Raji (cell line): ENCODE results near the gene QSER1.

ENCODE experiments used
- POLR2A ChIP-seq: IDR thresholded peaks from 2 replicates; pipeline ENCODE4 v1.6.1; 2011; ENCODE audit warnings: low read depth, low read length, control low read depth; ENCODE audit not compliant: insufficient read depth

QSER1 gene

GRCh38 chr11:32888805-32889204, 3.8 kb upstream of the QSER1 start:
- no peak for TF ChIP-seq POLR2A

DNA sequence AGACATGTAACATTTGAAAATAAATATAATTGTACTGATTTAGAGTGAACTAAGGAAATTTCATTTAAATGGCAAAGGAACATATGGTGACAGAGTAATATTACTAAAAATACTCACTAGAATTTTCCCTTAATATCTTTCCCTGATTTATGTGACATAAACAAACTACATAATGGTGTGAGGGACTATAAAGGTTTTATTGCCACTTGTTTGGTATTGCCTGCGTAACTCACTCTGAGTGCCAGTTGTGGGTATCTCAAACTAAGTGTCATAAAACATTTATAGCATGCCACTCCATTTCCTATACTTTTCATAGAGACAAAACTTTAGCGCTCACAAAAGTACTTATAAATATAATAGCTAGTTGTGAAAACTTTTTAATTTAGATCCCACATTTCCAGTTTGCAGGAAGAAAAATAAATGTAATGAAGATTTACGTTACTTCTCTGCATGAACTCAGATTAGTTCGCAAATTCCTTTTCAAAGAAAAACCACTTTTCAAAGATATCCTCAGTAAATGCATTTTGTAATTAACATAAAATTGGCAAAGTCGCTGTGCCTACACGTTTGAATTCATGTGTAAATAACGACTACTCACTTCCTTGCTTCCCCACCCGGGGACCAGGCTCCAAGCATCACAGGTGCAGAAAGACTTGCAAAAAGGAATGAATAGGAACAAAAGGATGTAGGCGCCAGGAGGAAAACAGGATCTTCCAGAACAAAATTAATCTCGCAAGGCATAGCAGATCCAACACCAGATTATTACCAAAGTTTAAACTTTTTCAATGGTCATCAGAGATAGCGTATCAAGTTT, 1.6 kb upstream of the QSER1 start:
- no peak for TF ChIP-seq POLR2A

DNA sequence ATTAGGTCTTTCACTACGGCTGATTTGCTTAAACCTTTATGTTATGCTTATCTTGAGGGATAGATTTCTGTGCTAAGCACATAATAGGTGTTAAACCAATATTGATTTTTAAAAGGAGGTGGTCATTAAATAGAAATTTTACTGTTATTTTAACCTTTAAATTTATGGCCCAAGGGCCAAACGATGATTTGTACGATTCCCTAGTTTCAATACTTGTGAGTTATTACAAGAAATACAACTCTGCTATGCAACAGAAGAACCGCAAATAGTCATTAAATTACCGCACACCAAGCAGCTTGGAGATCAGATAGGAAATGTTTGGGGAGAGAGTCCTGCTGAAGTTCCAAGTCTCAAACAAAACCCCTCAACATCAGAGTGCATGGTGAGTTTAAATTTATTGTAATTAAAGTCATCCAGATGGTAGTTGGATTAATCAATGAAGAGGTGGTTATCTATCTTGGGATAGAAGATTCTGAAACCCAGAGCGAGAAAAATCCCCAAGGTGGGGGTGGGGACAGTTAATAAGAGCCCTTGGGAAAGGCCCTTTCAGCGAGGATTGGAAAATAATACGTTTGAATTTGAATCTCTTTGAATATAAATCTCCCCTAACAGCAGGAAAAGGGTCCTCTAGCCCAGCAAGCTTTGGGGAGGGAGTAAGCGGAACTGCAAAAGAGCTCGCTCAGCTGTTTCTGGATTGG, 805 bp upstream of the QSER1 start:
- no peak for TF ChIP-seq POLR2A

DNA sequence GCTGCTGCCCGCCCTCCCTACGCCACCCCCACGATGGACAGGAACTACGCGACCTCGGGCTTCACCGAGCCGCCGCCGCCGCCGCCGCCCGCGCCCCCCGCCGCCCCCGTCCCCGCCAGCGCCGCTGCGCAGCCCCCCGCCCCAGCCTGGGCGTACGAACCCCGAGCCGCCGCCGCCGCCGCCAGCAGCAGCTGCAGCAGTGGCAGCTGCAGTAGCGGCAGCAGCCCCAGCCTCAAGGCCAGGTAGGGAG, 407 bp downstream of the QSER1 start:
- no peak for TF ChIP-seq POLR2A

DNA sequence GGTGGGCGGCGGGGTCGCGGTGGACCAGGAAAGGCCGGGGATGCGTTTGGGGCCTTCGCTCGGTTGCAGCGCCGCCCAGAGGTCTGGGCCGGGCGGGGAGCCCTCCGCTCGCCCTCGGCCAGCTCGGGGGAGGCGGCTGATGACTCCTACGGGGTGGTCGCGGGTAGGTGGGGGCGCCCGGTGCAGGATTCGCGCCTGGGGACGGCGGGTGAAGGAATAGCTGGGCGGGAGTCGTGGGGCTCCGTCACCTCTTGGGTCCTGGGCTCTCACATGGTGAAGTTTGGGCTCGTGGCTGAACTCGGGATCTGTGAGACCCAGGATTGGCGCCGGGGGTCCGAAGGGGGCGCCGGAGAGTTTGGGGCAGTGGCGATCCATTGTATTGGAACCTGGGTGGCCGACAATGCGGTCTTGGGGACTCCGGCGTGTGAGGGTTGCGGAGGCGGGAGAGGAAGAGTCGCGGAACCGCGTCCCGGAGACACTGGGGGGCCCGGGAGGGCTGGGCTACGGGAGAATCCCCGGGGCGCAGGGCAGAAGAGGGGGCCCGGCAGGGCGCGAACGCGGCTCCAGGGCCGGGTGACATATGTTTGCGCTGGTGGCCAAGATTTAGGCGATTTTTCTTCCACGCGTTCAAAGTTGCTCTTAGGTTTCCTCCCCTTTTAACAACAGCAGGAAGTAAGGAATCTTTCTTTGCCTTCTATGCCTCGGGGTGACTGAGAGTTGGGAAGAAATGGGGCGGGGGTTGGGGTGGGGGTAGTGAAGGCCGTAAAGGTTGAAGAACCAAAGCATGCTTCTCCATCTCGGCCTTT, 935 bp downstream of the QSER1 start:
- no peak for TF ChIP-seq POLR2A

GRCh38 chr11:32894149-32894827, 1.7 kb downstream of the QSER1 start:
- peak; percentile 55 for TF ChIP-seq POLR2A

- TF ChIP-seq POLR2A, result no peak
Observed at GRCh38 chr11:32894921-32895320, 2.3 kb downstream of the QSER1 start.

GRCh38 chr11:32895471-32895870, 2.9 kb downstream of the QSER1 start:
- TF ChIP-seq POLR2A, result no peak

- no peak for TF ChIP-seq POLR2A
Observed at GRCh38 chr11:32897103-32897502, 4.5 kb downstream of the QSER1 start.

DNA sequence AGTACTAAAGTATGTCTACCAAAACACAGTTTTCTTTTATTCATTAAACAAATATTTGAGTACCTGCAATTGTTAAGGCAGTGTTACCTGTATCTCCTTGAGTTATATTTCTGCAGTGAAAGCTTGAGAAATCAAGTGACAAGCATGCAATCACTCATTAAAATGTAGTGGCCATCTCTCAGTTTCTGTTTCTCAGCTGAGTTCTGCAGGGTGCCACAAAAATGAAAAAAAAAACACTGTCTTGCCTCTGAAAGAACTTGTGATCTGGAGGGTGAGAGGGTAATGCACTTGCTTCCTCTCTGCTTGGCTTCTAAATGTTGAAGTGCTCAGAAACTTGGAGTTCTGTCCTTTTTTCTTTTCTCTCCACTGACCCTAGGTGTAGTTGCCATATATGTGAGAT, 6.8 kb downstream of the QSER1 start:
- no peak for TF ChIP-seq POLR2A

- no peak for TF ChIP-seq POLR2A
Observed at GRCh38 chr11:32902089-32902665, 9.6 kb downstream of the QSER1 start.

DNA sequence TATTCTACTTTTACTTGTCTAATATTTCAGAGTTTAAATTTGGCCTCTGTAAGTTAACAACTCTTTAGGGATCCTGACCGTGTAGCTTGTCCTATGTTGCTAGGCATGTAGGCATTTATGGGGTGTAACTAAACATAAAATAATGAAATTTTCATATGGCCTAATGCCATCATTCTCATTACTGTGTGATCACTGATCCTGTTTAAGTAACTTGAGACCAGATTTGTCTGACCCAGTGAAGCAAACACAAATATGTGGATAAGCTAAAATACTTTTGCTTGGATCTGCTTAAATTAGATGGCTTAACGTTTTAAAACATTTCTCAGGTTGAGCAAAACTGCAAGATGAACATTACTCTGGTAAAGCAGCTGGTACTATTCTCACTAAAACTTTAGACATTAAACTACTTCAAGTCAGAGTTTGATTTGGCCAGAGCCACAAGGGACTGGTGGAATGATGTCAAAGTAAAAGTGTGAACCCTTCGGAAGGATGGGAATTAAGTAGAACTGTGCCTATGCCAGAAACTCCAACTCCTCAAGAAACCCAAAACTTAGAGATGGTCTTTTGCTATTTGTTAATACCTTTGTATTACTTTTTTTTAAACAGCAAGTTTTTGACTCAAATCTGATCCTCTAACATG, 12.5 kb downstream of the QSER1 start:
- no peak for TF ChIP-seq POLR2A

- TF ChIP-seq POLR2A, result no peak
Observed at GRCh38 chr11:32908619-32909018, 16.0 kb downstream of the QSER1 start.

DNA sequence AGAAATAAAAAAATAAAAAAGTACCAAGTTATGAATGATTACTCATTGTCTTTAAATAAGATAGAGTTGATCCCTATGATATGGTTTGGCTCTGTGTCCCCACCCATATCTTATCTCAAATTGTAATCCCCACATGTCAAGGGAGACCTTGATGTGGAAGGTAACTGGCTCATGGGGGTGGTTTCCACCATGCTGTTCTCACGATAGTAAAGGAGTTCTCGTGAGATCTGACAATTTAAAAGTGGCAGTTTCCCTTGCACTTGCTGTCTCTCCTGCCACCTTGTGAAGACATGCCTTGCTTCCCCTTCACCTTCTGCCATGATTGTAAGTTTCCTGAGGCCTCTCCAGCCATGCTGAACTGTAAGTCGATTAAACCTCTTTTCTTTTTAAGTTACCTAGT, 18.8 kb downstream of the QSER1 start:
- TF ChIP-seq POLR2A, result no peak

GRCh38 chr11:32913445-32913844, 20.8 kb downstream of the QSER1 start:
- no peak for TF ChIP-seq POLR2A
